ENCODE measurements around the gene HSD17B7. TPM values are rescaled to one million over a fixed set of nuclear protein-coding genes. Genes with fewer than 3 reads are reported as not detected.
A peak's percentile ranks its signal among the peaks of the same experiment; 100 is the strongest.

The HSD17B7 gene
- total and polyA plus RNA-seq, 2 of the 13 experiments (the other 11 are each of a cell fraction or from before 2014, with no cell fraction given), result 43.9 to 84.9 TPM

DNA sequence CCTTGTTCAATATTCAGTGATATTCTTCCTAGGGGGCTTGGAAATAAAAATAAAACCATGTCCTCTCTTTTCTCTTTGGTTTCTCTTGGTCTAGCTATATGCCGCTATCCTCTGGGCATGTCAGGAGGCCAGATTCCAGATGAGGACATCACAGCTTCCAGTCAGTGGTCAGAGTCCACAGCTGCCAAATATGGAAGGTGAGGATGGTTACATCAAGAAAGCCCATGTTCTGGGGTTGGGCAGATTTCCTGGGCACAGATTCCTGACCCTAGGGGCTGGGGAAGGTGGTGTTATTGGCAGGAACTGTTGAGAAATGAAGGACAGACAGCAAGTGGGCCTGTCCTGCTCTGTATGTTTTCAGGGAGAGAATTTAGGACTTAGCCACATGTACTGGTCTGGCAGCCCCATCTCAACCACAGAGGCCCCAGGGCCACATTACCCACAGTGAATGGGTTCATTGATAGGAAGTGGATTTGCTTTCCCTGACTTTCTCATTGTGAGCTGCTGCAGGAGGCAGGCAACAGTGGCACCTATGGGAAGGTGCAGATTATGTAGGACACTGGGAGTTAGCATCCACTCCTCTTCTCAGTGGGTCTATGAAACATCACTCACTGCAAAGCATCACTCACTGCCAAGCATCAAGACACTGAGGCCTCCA lies 37.4 kb upstream of the HSD17B7 start (continued):
- TF ChIP-seq ZNF350 (CRISPR knock-in tag; IDR thresholded peaks at IDR 0.05; ENCODE audit: borderline replicate concordance, low read depth) (no peak), ZNF136 (CRISPR knock-in tag; IDR thresholded peaks at IDR 0.05; ENCODE audit: low read depth) (no peak), ZNF788 (CRISPR knock-in tag; IDR thresholded peaks at IDR 0.05; ENCODE audit: borderline replicate concordance) (0 out of 2 replicates have a peak, but pooled peaks have one; percentile 15), MIXL1 (CRISPR knock-in tag; IDR thresholded peaks at IDR 0.05) (0 out of 2 replicates have a peak, but pooled peaks have one; percentile 11), ZNF629 (CRISPR knock-in tag; conservative IDR thresholded peaks at IDR 0.05) (peak; percentile 79), MEIS1 (CRISPR knock-in tag; IDR thresholded peaks at IDR 0.05; ENCODE audit: borderline replicate concordance) (no peak), IRF2 (CRISPR knock-in tag; IDR thresholded peaks at IDR 0.05) (peak; percentile 45; the same call in 1 of the 2 replicates), HNRNPLL (IDR thresholded peaks at IDR 0.05; ENCODE audit: low read depth, low read length, poor library complexity, severe bottlenecking) (no peak), MIER3 (CRISPR knock-in tag; IDR thresholded peaks at IDR 0.05; ENCODE audit: borderline replicate concordance) (0 out of 2 replicates have a peak, but pooled peaks have one; percentile 32)
- TF ChIP-seq, protein P1, sequence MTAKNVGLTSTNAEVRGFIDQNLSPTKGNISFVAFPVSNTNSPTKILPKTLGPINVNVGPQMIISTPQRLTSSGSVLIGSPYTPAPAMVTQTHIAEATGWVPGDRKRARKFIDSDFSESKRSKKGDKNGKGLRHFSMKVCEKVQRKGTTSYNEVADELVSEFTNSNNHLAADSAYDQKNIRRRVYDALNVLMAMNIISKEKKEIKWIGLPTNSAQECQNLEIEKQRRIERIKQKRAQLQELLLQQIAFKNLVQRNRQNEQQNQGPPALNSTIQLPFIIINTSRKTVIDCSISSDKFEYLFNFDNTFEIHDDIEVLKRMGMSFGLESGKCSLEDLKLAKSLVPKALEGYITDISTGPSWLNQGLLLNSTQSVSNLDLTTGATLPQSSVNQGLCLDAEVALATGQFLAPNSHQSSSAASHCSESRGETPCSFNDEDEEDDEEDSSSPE (CRISPR knock-in tag; IDR thresholded peaks at IDR 0.05), result no peak
- TF ChIP-seq, protein P2, sequence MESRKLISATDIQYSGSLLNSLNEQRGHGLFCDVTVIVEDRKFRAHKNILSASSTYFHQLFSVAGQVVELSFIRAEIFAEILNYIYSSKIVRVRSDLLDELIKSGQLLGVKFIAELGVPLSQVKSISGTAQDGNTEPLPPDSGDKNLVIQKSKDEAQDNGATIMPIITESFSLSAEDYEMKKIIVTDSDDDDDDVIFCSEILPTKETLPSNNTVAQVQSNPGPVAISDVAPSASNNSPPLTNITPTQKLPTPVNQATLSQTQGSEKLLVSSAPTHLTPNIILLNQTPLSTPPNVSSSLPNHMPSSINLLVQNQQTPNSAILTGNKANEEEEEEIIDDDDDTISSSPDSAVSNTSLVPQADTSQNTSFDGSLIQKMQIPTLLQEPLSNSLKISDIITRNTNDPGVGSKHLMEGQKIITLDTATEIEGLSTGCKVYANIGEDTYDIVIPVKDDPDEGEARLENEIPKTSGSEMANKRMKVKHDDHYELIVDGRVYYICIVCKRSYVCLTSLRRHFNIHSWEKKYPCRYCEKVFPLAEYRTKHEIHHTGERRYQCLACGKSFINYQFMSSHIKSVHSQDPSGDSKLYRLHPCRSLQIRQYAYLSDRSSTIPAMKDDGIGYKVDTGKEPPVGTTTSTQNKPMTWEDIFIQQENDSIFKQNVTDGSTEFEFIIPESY (CRISPR knock-in tag; IDR thresholded peaks at IDR 0.05), result peak; percentile 78
- TF ChIP-seq, protein P3, sequence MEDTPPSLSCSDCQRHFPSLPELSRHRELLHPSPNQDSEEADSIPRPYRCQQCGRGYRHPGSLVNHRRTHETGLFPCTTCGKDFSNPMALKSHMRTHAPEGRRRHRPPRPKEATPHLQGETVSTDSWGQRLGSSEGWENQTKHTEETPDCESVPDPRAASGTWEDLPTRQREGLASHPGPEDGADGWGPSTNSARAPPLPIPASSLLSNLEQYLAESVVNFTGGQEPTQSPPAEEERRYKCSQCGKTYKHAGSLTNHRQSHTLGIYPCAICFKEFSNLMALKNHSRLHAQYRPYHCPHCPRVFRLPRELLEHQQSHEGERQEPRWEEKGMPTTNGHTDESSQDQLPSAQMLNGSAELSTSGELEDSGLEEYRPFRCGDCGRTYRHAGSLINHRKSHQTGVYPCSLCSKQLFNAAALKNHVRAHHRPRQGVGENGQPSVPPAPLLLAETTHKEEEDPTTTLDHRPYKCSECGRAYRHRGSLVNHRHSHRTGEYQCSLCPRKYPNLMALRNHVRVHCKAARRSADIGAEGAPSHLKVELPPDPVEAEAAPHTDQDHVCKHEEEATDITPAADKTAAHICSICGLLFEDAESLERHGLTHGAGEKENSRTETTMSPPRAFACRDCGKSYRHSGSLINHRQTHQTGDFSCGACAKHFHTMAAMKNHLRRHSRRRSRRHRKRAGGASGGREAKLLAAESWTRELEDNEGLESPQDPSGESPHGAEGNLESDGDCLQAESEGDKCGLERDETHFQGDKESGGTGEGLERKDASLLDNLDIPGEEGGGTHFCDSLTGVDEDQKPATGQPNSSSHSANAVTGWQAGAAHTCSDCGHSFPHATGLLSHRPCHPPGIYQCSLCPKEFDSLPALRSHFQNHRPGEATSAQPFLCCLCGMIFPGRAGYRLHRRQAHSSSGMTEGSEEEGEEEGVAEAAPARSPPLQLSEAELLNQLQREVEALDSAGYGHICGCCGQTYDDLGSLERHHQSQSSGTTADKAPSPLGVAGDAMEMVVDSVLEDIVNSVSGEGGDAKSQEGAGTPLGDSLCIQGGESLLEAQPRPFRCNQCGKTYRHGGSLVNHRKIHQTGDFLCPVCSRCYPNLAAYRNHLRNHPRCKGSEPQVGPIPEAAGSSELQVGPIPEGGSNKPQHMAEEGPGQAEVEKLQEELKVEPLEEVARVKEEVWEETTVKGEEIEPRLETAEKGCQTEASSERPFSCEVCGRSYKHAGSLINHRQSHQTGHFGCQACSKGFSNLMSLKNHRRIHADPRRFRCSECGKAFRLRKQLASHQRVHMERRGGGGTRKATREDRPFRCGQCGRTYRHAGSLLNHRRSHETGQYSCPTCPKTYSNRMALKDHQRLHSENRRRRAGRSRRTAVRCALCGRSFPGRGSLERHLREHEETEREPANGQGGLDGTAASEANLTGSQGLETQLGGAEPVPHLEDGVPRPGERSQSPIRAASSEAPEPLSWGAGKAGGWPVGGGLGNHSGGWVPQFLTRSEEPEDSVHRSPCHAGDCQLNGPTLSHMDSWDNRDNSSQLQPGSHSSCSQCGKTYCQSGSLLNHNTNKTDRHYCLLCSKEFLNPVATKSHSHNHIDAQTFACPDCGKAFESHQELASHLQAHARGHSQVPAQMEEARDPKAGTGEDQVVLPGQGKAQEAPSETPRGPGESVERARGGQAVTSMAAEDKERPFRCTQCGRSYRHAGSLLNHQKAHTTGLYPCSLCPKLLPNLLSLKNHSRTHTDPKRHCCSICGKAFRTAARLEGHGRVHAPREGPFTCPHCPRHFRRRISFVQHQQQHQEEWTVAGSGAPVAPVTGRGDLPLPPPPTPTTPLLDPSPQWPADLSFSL (CRISPR knock-in tag; IDR thresholded peaks at IDR 0.05), result no peak
- TF ChIP-seq, protein P4, sequence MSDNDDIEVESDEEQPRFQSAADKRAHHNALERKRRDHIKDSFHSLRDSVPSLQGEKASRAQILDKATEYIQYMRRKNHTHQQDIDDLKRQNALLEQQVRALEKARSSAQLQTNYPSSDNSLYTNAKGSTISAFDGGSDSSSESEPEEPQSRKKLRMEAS (IDR thresholded peaks at IDR 0.05), result no peak
- TF ChIP-seq, protein P5, sequence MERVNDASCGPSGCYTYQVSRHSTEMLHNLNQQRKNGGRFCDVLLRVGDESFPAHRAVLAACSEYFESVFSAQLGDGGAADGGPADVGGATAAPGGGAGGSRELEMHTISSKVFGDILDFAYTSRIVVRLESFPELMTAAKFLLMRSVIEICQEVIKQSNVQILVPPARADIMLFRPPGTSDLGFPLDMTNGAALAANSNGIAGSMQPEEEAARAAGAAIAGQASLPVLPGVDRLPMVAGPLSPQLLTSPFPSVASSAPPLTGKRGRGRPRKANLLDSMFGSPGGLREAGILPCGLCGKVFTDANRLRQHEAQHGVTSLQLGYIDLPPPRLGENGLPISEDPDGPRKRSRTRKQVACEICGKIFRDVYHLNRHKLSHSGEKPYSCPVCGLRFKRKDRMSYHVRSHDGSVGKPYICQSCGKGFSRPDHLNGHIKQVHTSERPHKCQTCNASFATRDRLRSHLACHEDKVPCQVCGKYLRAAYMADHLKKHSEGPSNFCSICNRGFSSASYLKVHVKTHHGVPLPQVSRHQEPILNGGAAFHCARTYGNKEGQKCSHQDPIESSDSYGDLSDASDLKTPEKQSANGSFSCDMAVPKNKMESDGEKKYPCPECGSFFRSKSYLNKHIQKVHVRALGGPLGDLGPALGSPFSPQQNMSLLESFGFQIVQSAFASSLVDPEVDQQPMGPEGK (CRISPR knock-in tag; IDR thresholded peaks at IDR 0.05), result 0 out of 2 replicates have a peak, but pooled peaks have one; percentile 19
- TF ChIP-seq, protein P6, sequence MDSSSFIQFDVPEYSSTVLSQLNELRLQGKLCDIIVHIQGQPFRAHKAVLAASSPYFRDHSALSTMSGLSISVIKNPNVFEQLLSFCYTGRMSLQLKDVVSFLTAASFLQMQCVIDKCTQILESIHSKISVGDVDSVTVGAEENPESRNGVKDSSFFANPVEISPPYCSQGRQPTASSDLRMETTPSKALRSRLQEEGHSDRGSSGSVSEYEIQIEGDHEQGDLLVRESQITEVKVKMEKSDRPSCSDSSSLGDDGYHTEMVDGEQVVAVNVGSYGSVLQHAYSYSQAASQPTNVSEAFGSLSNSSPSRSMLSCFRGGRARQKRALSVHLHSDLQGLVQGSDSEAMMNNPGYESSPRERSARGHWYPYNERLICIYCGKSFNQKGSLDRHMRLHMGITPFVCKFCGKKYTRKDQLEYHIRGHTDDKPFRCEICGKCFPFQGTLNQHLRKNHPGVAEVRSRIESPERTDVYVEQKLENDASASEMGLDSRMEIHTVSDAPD (CRISPR knock-in tag; IDR thresholded peaks at IDR 0.05), result no peak
